Muscle layer of colon (tissue), 2 donors: ENCODE measurements around the gene LPIN1.
"Not testable (repeated sequence)": the region's sequence is repeated elsewhere in the genome, so short reads cannot be mapped to it uniquely, and the experiment has no call there.

Experiments
- H3K27ac ChIP-seq: one replicate; pipeline ENCODE4 v1.7.0; 2013; ENCODE audit warnings: low read depth, mild to moderate bottlenecking, low read length, moderate library complexity
- H3K27me3 ChIP-seq, 2 donors: one replicate each; pipeline ENCODE4 v1.7.0; 2013; ENCODE audit warnings: low read length in 2 of 2, mild to moderate bottlenecking in 2 of 2; ENCODE audit not compliant: insufficient read depth in 2 of 2, control insufficient read depth in 1 of 2
- H3K36me3 ChIP-seq: one replicate; pipeline ENCODE4 v1.7.0; 2013; ENCODE audit warnings: mild to moderate bottlenecking, low read length; ENCODE audit not compliant: insufficient read depth
- H3K4me1 ChIP-seq: one replicate; pipeline ENCODE4 v1.7.0; 2013; ENCODE audit warnings: mild to moderate bottlenecking, low read length; ENCODE audit not compliant: insufficient read depth
- H3K4me3 ChIP-seq, 2 donors: one replicate each; pipeline ENCODE4 v1.7.0; 2013; ENCODE audit warnings: low read length in 2 of 2, low read depth in 1 of 2, mild to moderate bottlenecking in 1 of 2, moderate library complexity in 1 of 2
- H3K9ac ChIP-seq: one replicate; pipeline ENCODE4 v1.7.0; 2013; ENCODE audit warnings: low read length
- H3K9me3 ChIP-seq: one replicate; pipeline ENCODE4 v1.7.0; 2013; ENCODE audit warnings: mild to moderate bottlenecking, low read length
- donor health status: abdominal sarcoma.
- donor health status: Adenocarcinoma of cecum.

Gene LPIN1

DNA sequence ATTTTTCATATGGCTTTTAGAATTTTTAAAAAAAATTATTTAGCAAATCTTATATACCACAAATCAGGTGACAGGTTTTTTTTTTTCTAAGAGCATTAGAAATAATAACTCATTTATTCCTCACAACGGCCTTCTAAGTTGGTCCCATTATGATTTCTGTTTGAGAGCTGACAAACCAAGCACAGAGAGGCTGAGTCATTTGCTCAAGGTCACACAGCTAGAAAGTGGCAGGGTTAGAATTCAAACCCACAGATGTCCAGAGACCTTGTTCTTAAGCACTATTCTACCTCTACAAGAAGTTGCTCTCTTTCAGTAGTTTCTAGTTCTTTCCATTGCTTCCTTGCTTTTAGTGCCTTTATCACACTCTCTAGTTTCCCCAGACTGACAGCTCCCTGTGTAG lies 28.8 kb upstream of the LPIN1 start:
- Histone ChIP-seq H3K27me3 (no peaks in the 10 kb centered on the region), H3K4me3 (no peak overlapping the region), H3K27ac (no peak overlapping the region), H3K9ac (no peak overlapping the region), H3K4me1 (no peaks in the 10 kb centered on the region), H3K36me3 (no peaks in the 10 kb centered on the region), H3K9me3 (no peaks in the 10 kb centered on the region)

DNA sequence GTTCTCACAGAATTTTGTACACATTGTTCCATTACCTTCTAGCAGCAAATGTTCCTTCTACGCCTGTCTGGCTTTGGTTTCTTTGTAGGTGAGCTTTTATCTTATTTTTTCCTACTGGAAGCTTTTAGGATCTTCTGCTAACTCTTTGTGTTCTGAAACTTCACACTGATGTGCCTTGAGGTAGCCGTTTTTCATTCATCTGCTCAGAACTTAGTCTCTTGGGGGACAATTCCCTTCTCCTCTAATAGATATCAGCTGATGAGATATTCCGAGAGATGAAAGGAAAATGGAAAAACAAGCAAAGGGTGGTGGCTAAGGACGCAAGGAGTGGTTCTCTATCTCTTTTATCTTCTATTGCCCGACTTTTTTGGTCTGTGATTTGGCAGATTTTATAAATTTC lies 27.8 kb upstream of the LPIN1 start:
- Histone ChIP-seq H3K27me3 (no peaks in the 10 kb centered on the region), H3K36me3 (no peaks in the 10 kb centered on the region), H3K27ac (no peak overlapping the region), H3K4me3 (no peak overlapping the region), H3K9me3 (no peaks in the 10 kb centered on the region), H3K9ac (no peak overlapping the region), H3K4me1 (no peaks in the 10 kb centered on the region)

DNA sequence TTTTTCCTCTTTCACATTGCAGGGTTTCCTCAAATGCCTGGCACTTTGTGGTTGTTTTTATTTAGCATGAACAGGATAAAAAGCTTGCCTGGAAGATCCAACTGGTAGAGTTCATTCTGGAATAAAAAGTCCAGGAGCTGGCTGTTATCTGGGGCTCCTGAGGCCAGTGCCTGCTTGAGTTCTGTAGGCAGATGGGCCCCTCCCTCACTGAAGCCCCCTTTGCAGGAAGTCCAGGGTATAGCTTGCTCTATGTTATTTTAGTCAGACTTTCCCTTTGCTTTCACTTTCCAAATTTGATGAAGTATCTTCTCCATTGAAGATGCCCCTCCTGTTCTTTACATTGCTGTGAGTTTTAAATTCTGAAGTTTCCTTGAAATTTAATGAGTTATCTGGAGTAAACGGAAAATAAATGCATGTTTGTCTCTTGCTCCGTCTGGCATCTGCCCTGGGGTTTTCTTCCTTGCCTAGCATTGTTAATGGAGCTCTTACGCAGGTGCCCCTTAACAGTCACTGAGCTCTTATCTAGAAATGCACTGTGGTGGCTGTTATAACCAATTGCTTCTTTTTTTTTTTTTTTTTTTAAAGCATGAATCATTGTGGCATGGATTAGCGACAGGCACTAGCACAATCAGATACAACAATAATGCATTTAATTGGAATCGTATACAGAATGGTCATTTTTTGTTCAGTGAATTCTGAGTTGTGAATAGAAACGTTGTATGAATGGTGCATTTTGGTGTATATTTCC lies 27.0 kb upstream of the LPIN1 start:
- H3K27me3 ChIP-seq, result no peaks in the 10 kb centered on the region
- H3K9me3 ChIP-seq, result no peaks in the 10 kb centered on the region
- H3K27ac ChIP-seq, result no peak overlapping the region
- H3K4me3 ChIP-seq, result no peak overlapping the region
- no peaks in the 10 kb centered on the region for H3K36me3 ChIP-seq
- no peak overlapping the region for H3K9ac ChIP-seq
- no peaks in the 10 kb centered on the region for H3K4me1 ChIP-seq

DNA sequence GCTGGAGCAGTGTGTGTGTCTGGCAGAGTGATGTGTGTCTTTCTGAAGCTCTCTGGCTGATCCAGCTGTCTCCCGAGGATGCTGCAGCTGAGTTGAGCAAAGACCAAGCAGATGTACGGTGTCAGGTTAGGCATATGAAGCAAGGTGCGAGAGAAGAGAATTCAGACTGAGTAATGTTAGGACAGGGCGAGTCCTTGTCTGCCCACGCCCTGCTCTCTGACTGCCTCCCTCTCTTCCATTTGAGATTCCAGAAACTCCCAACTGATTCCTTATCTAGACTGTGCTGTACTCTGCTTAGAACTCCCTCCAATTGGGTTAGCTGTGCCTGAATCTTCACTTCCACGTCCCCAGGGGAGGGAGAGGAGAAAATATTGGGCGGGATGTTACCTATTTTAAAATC lies 25.7 kb upstream of the LPIN1 start:
- H3K27me3 ChIP-seq, result no peaks in the 10 kb centered on the region
- H3K4me3 ChIP-seq, result no peak overlapping the region
- H3K9me3 ChIP-seq, result no peaks in the 10 kb centered on the region
- H3K36me3 ChIP-seq, result no peaks in the 10 kb centered on the region
- H3K9ac ChIP-seq, result no peak overlapping the region
- H3K4me1 ChIP-seq, result no peaks in the 10 kb centered on the region
- no peak overlapping the region for H3K27ac ChIP-seq

DNA sequence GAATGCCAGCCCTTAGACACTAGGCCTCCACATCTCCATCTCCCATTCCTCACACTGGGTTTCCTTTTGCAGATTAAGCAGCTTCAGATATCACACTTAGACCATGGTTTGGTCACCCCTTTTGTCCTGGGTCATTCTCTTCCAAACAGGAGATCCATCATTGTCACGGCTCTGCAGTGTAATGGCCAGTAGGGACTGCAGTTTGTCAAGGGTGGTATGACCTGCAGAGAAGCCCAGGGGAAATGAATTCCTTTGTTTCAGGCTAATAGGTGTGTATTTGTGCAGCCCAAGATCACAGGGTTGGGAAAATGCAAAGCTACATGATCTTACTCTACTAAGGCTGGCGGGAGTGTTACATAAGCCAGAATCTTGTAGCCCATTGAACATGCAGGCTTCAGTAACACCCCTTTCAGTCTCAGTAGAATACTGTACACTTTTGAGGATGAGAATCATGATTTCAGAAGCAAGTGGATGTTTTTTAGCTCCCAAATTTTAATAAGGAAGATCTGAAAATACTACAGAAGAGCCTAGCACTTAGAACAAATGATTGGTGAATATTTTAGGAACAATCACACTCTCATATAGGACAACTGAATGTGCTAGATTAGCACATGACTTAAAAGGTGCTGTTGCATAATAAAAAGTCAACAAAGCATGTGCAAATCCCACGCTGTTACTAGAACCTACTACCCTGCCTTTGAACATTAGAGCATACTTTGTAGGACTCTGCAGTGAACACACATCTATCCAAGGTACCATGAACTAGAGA lies 24.0 kb upstream of the LPIN1 start:
- no peaks in the 10 kb centered on the region for H3K9me3 ChIP-seq
- H3K9ac ChIP-seq, result no peak overlapping the region
- H3K27ac ChIP-seq, result no peak overlapping the region
- H3K4me1 ChIP-seq, result peaks cover 5% of the 10 kb centered on the region
- no peaks in the 10 kb centered on the region for H3K27me3 ChIP-seq
- H3K36me3 ChIP-seq, result no peaks in the 10 kb centered on the region
- no peak overlapping the region for H3K4me3 ChIP-seq

DNA sequence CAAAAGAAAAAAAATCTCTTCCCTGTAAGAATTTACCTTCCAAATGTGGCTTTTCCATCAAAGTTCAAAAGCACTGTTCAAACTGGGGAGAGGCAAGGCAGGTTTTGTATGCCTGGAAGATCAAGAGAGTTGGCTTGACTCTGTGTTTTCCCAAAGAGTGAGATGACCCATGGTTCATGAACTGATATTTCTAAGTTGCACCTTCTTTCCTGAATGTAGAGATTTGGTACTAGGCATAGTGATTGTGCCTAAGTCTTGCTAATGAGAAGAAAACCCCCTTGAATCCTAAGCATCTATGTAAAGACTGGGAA lies 23.4 kb upstream of the LPIN1 start:
- Histone ChIP-seq H3K36me3 (no peaks in the 10 kb centered on the region), H3K9ac (no peak overlapping the region), H3K9me3 (no peaks in the 10 kb centered on the region), H3K27ac (no peak overlapping the region), H3K27me3 (no peaks in the 10 kb centered on the region), H3K4me1 (peaks cover 5% of the 10 kb centered on the region), H3K4me3 (no peak overlapping the region)

DNA sequence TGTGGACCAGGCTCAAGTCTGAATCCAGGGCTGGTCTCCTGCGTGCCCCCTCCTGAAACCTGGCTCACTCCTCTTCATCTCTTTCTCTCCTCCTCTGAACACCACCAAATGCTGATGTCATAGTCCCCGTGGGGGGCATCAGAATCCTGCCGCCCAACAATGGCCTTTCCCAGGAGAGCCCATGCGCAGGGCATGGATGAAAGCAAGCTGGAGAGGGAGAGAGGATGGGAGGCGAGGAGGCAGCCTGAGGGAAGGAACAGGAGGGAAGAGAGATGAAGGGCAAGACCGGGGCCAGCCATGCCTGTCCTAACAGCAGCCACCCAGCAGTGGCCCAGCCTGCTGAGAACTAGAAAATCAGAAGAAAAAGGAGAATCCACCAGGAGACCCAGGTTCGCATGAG lies 22.3 kb upstream of the LPIN1 start:
- no peaks in the 10 kb centered on the region for H3K27me3 ChIP-seq
- H3K9ac ChIP-seq, result no peak overlapping the region
- H3K4me1 ChIP-seq, result peaks cover 5% of the 10 kb centered on the region
- no peak overlapping the region for H3K4me3 ChIP-seq
- H3K27ac ChIP-seq, result no peak overlapping the region
- no peaks in the 10 kb centered on the region for H3K9me3 ChIP-seq
- no peaks in the 10 kb centered on the region for H3K36me3 ChIP-seq

DNA sequence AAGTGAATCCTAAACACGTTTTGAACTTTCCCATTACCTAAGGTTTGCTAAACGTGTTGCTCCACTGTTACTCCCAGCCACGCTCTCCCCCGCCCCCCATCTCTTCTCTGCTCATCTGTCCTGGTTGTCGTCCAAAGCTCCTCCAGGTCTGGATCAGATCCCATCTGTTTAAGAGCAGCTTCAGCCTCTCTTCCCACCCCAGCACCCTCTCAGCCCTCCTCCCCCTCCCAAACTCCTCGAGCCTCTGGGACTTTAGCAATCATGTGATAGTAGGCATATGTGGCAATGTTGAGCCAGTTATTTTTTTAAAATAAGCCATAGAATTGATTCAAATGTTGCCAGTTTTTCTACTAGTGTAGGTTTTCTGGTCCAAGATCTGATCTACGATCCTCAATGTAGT lies 20.0 kb upstream of the LPIN1 start:
- H3K27me3 ChIP-seq, result no peaks in the 10 kb centered on the region
- H3K4me3 ChIP-seq, result no peak overlapping the region
- peaks cover 5% of the 10 kb centered on the region for H3K4me1 ChIP-seq
- H3K36me3 ChIP-seq, result no peaks in the 10 kb centered on the region
- H3K9ac ChIP-seq, result no peak overlapping the region
- H3K27ac ChIP-seq, result no peak overlapping the region
- no peaks in the 10 kb centered on the region for H3K9me3 ChIP-seq

DNA sequence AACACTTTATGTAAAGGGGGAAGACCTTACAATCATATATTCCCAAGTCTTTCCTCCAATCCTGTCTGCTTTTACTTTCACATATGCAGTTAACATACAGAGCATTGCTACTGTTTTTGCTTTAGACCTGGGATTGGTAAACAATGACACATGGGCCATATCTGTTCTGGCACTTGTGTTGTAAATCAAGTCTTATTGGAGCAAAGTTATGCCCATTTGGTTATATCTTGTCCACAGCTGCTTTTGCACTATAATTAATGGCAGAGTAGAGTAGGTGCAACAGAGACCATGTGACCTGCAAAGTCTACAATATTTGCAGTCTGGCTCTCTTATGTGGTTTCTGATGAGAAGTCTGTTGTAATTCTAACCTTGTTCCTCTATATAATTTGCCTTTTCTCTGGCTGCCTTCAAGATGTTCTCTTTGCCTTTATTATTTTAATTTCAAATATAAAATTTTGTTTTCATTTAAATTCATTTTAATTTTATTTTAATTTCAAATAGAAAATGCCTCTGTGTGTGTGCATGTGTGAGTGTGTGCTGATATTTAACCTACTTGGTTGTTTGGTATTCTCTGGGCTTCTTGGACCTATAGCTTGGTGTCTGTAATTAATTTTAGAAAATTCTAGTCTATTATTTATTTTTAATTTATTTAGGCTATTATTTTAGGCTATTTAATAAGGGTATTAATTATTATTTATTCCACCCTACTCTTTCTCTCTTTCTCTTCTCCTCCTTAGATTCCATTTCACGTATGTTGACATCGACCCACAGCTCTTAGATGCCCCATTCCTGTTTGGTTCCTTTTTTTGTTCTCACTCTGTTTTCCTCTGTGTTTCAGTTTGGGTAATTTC lies 16.8 kb upstream of the LPIN1 start:
- Histone ChIP-seq H3K27ac (no peak overlapping the region), H3K9me3 (no peaks in the 10 kb centered on the region), H3K36me3 (no peaks in the 10 kb centered on the region), H3K9ac (no peak overlapping the region), H3K4me1 (peaks cover 5% of the 10 kb centered on the region), H3K4me3 (no peak overlapping the region), H3K27me3 (no peaks in the 10 kb centered on the region)

DNA sequence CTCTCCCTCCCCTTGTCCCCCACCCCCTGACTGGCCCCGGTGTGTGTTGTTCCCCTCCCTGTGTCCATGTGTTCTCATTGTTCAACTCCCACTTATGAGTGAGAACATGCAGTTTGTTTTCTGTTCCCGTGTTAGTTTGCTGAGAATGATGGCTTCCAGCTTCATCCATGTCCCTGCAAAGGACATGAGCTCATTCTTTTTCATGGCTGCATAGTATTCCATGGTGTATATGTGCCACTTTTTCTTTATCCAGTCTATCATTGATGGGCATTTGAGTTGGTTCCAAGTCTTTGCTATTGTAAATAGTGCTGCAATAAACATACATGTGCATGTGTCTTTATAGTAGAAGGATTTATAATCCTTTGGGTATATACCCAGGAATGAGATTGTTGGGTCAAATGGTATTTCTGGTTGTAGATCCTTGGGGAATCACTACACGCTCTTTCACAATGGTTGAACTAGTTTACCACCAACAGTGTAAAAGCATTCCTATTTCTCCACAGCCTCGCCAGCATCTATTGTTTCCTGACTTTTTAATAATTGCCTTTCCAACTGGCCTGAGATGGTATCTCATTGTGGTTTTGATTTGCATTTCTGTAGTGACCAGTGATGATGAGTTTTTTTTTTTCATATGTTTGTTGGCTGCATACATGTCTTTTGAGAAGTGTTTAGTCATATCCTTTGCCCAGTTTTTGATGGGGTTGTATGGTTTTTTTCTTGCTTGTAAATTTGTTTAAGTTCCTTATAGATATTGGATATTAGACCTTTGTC lies 15.0 kb upstream of the LPIN1 start:
- H3K4me3 ChIP-seq, H3K9me3 ChIP-seq, H3K27ac ChIP-seq, H3K4me1 ChIP-seq, H3K36me3 ChIP-seq, H3K9ac ChIP-seq, H3K27me3 ChIP-seq: not testable (repeated sequence)

DNA sequence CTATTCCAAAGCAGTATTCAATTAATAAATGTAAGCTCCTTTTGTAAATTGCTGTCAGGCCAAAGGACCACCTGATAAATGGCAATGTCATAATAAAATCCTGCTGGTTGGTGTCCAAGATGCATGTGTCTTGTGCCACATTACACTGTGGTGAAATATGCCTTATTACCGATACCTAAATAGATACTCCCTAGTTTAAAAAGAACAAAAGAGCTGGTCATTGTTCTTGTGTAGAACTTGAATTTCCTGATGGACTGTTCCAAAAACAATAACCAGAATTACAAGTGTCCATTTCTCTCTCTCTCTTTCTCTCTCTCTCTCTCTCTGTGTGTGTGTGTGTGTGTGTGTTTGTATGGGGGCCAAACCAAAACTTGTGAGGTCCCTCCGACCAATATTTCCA lies 13.8 kb upstream of the LPIN1 start:
- Histone ChIP-seq H3K9me3 (no peaks in the 10 kb centered on the region), H3K9ac (no peak overlapping the region), H3K4me3 (no peak overlapping the region), H3K27ac (no peak overlapping the region), H3K27me3 (no peaks in the 10 kb centered on the region), H3K36me3 (no peaks in the 10 kb centered on the region), H3K4me1 (no peaks in the 10 kb centered on the region)
